Keratinocyte (primary cell): ENCODE measurements around the gene GLDN. TPM values are rescaled to one million over a fixed set of nuclear protein-coding genes. Genes with fewer than 3 reads are reported as not detected.

ENCODE experiments used
- DNase-seq: peaks from one replicate; pipeline ENCODE4 v3.0.0-alpha.2; 2011; ENCODE audit warnings: low read depth, missing footprints, low spot score
- FAIRE-seq: peaks from 2 replicates; lab custom pipeline; 2011; peaks lifted over from hg19 to GRCh38; lab: Jason Lieb, UNC
- H2AFZ ChIP-seq: 2 replicates; pipeline ENCODE4 v1.6.0; 2012; ENCODE audit warnings: low read length, control low read depth, inconsistent platforms; ENCODE audit not compliant: control insufficient read depth
- H3K27ac ChIP-seq: 2 replicates; pipeline ENCODE4 v1.5.1; 2011; ENCODE audit warnings: low read length; ENCODE audit not compliant: control insufficient read depth, insufficient read depth
- H3K27me3 ChIP-seq: 3 replicates; pipeline ENCODE4 v1.6.0; 2011; ENCODE audit warnings: low read length; ENCODE audit not compliant: control insufficient read depth, insufficient read depth; ENCODE audit errors: extremely low read depth
- H3K36me3 ChIP-seq, 2 experiments: 2 replicates in 1 of 2; 3 replicates in 1 of 2; pipeline ENCODE4 v1.5.1; 2011; ENCODE audit warnings: low read length in 2 of 2, mild to moderate bottlenecking in 1 of 2; ENCODE audit not compliant: control insufficient read depth in 2 of 2, insufficient read depth in 2 of 2; ENCODE audit errors: extremely low read depth in 1 of 2
- H3K4me1 ChIP-seq: 3 replicates; pipeline ENCODE4 v1.5.1; 2011; ENCODE audit warnings: low read length; ENCODE audit not compliant: control insufficient read depth, insufficient read depth; ENCODE audit errors: extremely low read depth
- H3K4me2 ChIP-seq: 3 replicates; pipeline ENCODE4 v1.6.0; 2011; ENCODE audit warnings: low read depth, low read length; ENCODE audit not compliant: control insufficient read depth, insufficient read depth; ENCODE audit errors: extremely low read depth
- H3K4me3 ChIP-seq, 3 experiments: fragments of 200-600 bp in 1 of 3; sonication (generic) in 1 of 3; 2 replicates in 2 of 3; 3 replicates in 1 of 3; pipeline ENCODE4 v1.5.1; 2011 to 2016; ENCODE audit warnings: low read length in 3 of 3, mild to moderate bottlenecking in 3 of 3, control low read depth in 2 of 3, inconsistent platforms in 1 of 3, low read depth in 1 of 3, mixed read lengths in 1 of 3, mixed run types in 1 of 3, moderate library complexity in 1 of 3; ENCODE audit not compliant: control insufficient read depth in 2 of 3, insufficient read depth in 2 of 3; ENCODE audit errors: extremely low read depth in 1 of 3
- H3K79me2 ChIP-seq: 2 replicates; pipeline ENCODE4 v1.6.0; 2012; ENCODE audit warnings: low read length; ENCODE audit not compliant: control insufficient read depth, insufficient read depth
- H3K9ac ChIP-seq: 3 replicates; pipeline ENCODE4 v1.6.0; 2011; ENCODE audit warnings: low read length; ENCODE audit not compliant: control insufficient read depth, insufficient read depth; ENCODE audit errors: extremely low read depth
- H3K9me1 ChIP-seq: 3 replicates; pipeline ENCODE4 v1.6.0; 2011; ENCODE audit warnings: low read length; ENCODE audit not compliant: control insufficient read depth, insufficient read depth; ENCODE audit errors: extremely low read depth
- H3K9me3 ChIP-seq: 2 replicates; pipeline ENCODE4 v1.5.1; 2012; ENCODE audit warnings: low read depth, low read length; ENCODE audit not compliant: control insufficient read depth
- H4K20me1 ChIP-seq: 3 replicates; pipeline ENCODE4 v1.6.0; 2011; ENCODE audit warnings: low read length; ENCODE audit not compliant: control insufficient read depth, insufficient read depth; ENCODE audit errors: extremely low read depth
- CTCF ChIP-seq, 3 experiments: IDR thresholded peaks in 1 of 3; conservative IDR thresholded peaks in 1 of 3; optimal IDR thresholded peaks in 1 of 3; 2 replicates in 2 of 3; 3 replicates in 1 of 3; pipeline versions ENCODE3 to v1.5.1; 2011; ENCODE audit warnings: low read length in 3 of 3, mild to moderate bottlenecking in 3 of 3, moderate library complexity in 2 of 3, control low read depth in 1 of 3, inconsistent platforms in 1 of 3; ENCODE audit not compliant: insufficient read depth in 2 of 3; ENCODE audit errors: extremely low read depth in 1 of 3
- EZH2 ChIP-seq: IDR thresholded peaks from one replicate; pipeline ENCODE4 v1.6.1; 2012; ENCODE audit warnings: inconsistent platforms, mild to moderate bottlenecking, low read length, moderate library complexity
- dilution Hi-C: fragments of 300-500 bp; cut with MboI; formaldehyde crosslinking; loops from one replicate; pipeline ENCODE4 v1.7.0; 2020; ENCODE audit warnings: low sequenced_read_pairs; ENCODE audit not compliant: extremely low pct_ligation_motif_present
- polyA plus RNA-seq, 5 experiments: library from polyadenylated mRNA; depleted of rRNA in 3 of 5; stranded (reverse) in 3 of 5; stranded (forward) in 1 of 5; unstranded in 1 of 5; fragments of >200 nt; gene quantifications; 1 replicate in 1 of 5; 2 replicates in 3 of 5; 3 replicates in 1 of 5; pipeline versions ENCODE4 v1.2.1 to v1.2.3, GENCODE V29; 2011 to 2012; ENCODE audit warnings: missing spikeins in 2 of 5, low read depth in 1 of 5, low replicate concordance in 1 of 5

GLDN gene
- polyA plus RNA-seq, 1 donor (not counting 4 experiments of a cell fraction or from before 2014, with no cell fraction given), result 0.09 TPM

DNA sequence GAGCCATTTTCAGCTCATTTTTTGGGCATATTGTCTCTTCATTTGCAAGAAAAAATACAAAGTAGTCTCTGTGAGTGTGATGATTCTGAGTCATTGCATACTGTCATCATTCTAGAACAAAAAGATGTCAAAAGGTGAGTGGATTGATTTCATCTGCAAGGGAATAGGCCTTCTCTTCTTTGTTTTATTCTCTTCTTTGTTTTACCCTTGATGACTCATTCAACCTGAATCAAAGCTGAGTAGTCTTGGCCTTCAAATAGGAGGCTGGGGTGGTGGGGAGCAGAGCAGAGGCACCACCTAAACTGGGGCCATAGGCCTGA, 28.4 kb upstream of the GLDN start:
- dilution Hi-C loops, result no loop called here
- Histone ChIP-seq H2AFZ (no peak overlapping the region), H3K9ac (no peak overlapping the region), H3K36me3 (no peaks in the 10 kb centered on the region), H3K4me1 (peaks cover 7% of the 10 kb centered on the region), H4K20me1 (no peaks in the 10 kb centered on the region), H3K4me2 (no peak overlapping the region), H3K9me1 (no peaks in the 10 kb centered on the region), H3K9me3 (no peaks in the 10 kb centered on the region), H3K4me3 (no peak overlapping the region), H3K27ac (no peak overlapping the region), H3K27me3 (no peaks in the 10 kb centered on the region), H3K79me2 (no peaks in the 10 kb centered on the region)
- no peak for TF ChIP-seq EZH2
- TF ChIP-seq CTCF (optimal IDR thresholded peaks at IDR 0.05 in 1 of 3, IDR thresholded peaks at IDR 0.05 in 1 of 3, conservative IDR thresholded peaks at IDR 0.05 in 1 of 3; ENCODE audit: extremely low read depth in 1 of 3, insufficient read depth in 2 of 3, low read length in 3 of 3), result no peak
- DNase-seq (peak; percentile 13), FAIRE-seq (no peak)

DNA sequence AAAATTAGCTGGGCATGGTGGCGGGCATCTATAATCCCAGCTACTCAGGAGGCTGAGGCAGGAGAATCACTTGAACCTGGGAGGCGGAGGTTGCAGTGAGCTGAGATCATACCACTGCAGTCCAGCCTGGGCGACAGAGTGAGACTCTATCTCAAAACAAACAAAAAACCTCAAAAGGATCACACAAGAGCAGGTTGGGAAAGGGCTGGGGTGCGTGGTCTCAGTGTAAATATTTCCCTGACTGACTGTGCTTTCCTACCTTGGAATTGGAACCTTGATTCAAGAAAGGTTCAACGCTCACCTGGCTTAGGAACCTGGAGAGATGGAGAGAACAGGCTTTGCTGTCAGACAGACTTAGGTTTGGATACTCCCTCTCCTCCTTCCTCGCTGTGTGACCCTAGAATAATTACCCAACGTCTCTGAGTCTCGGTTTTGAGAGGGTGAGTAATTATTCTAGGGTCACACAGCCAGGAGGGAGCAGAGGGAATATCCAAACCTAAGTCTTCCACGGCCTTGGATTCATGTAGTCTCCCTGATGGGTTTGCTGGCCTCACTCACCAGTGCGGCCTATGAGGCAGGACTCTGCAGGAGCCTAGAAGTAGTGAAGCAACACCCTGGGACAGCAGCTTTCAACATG, 27.7 kb upstream of the GLDN start:
- Histone ChIP-seq H3K27me3 (no peaks in the 10 kb centered on the region), H3K4me2 (no peak overlapping the region), H3K9me1 (no peaks in the 10 kb centered on the region), H3K9me3 (no peaks in the 10 kb centered on the region), H3K4me1 (peaks cover 7% of the 10 kb centered on the region), H3K9ac (no peak overlapping the region), H2AFZ (no peak overlapping the region), H3K4me3 (no peak overlapping the region), H3K36me3 (no peaks in the 10 kb centered on the region), H4K20me1 (no peaks in the 10 kb centered on the region), H3K79me2 (no peaks in the 10 kb centered on the region), H3K27ac (no peak overlapping the region)
- FAIRE-seq (no peak), DNase-seq (no peak)
- TF ChIP-seq CTCF (optimal IDR thresholded peaks at IDR 0.05 in 1 of 3, IDR thresholded peaks at IDR 0.05 in 1 of 3, conservative IDR thresholded peaks at IDR 0.05 in 1 of 3; ENCODE audit: extremely low read depth in 1 of 3, insufficient read depth in 2 of 3, low read length in 3 of 3) (no peak), EZH2 (no peak)
- dilution Hi-C loops, result no loop called here
